GM12878 (cell line): Measurements from ENCODE around the gene GLRX2. TPM values are rescaled to one million over a fixed set of nuclear protein-coding genes. Genes with fewer than 3 reads are reported as not detected.

ENCODE experiments used
- ATAC-seq: fragments of 200-7000 bp; cut with Tn5 transposase; 3 replicates; pipeline ENCODE4 v1.9.1; 2020; ENCODE audit warnings: mild to moderate bottlenecking, moderate library complexity
- BruUV-seq: library from RNA; stranded (reverse); fragments of 400-500 nt; replicated peaks from 2 replicates; lab custom pipeline; 2021; lab: Mats Ljungman, UMichigan
- CTCF ChIA-PET: fragments of 300-600 bp; sonication (Branson Sonifier 250); formaldehyde crosslinking; extraction: SDS; loops from one replicate; lab custom pipeline; 2021; ENCODE audit warnings: inconsistent platforms; lab: Yijun Ruan, JAX
- POLR2A ChIA-PET: fragments of 350-600 bp; formaldehyde crosslinking; extraction: SDS; loops from one replicate; lab custom pipeline; 2021; ENCODE audit warnings: inconsistent platforms; lab: Charles Lee
- RAD21 ChIA-PET: fragments of 300-600 bp; sonication (Branson Sonifier 250); formaldehyde crosslinking; loops from one replicate; lab custom pipeline; 2023; ENCODE audit warnings: antibody characterized with exemption; ENCODE audit not compliant: unreplicated experiment; lab: Charles Lee
- SMC1A ChIA-PET: fragments of 300-600 bp; sonication (Branson Sonifier 250); formaldehyde crosslinking; loops from one replicate; lab custom pipeline; 2023; ENCODE audit not compliant: unreplicated experiment, uncharacterized antibody; lab: Charles Lee
- DNase-seq: peaks from one replicate; pipeline ENCODE4 v3.0.0-alpha.2; 2011; ENCODE audit warnings: low read depth, low spot score
- FAIRE-seq: peaks from 3 replicates; lab custom pipeline; 2011; peaks lifted over from hg19 to GRCh38; lab: Jason Lieb, UNC
- H2AFZ ChIP-seq: 2 replicates; pipeline ENCODE4 v1.6.0; 2011; ENCODE audit warnings: low read depth, low read length, control low read depth; ENCODE audit not compliant: control insufficient read depth
- H3K27ac ChIP-seq: 2 replicates; pipeline ENCODE4 v1.5.1; 2011; ENCODE audit warnings: control low read depth; ENCODE audit not compliant: control insufficient read depth, insufficient read depth
- H3K27me3 ChIP-seq, 2 experiments: replicated peaks in 1 of 2; 2 replicates each; pipeline versions ENCODE4 v1.6.0 to v1.6.1; 2011; ENCODE audit warnings: low read length in 1 of 2; ENCODE audit not compliant: control insufficient read depth in 2 of 2, insufficient read depth in 2 of 2
- H3K36me3 ChIP-seq, 2 experiments: 2 replicates each; pipeline ENCODE4 v1.5.1; 2011; ENCODE audit warnings: low read length in 1 of 2; ENCODE audit not compliant: control insufficient read depth in 2 of 2, insufficient read depth in 2 of 2
- H3K4me1 ChIP-seq: 2 replicates; pipeline ENCODE4 v1.6.1; 2011; ENCODE audit warnings: mild to moderate bottlenecking, low read length, moderate library complexity, mixed read lengths; ENCODE audit not compliant: control insufficient read depth, insufficient read depth
- H3K4me2 ChIP-seq: 2 replicates; pipeline ENCODE4 v1.6.0; 2011; ENCODE audit warnings: control low read depth; ENCODE audit not compliant: control insufficient read depth, insufficient read depth
- H3K4me3 ChIP-seq: fragments of 200-600 bp; sonication (generic); 2 replicates; pipeline ENCODE4 v1.5.1; 2016
- H3K79me2 ChIP-seq: 2 replicates; pipeline ENCODE4 v1.6.0; 2011; ENCODE audit warnings: low read length; ENCODE audit not compliant: control insufficient read depth, insufficient read depth
- H3K9ac ChIP-seq: 2 replicates; pipeline ENCODE4 v1.8.0; 2011; ENCODE audit warnings: low read length, control low read depth, mixed read lengths; ENCODE audit not compliant: control insufficient read depth, insufficient read depth
- H3K9me3 ChIP-seq: replicated peaks from 3 replicates; pipeline ENCODE4 v1.5.1; 2011; ENCODE audit warnings: mild to moderate bottlenecking, low read length; ENCODE audit not compliant: control insufficient read depth, insufficient read depth
- H4K20me1 ChIP-seq: 2 replicates; pipeline ENCODE4 v1.6.0; 2011; ENCODE audit not compliant: control insufficient read depth, insufficient read depth
- BRCA1 ChIP-seq: IDR thresholded peaks from 2 replicates; pipeline ENCODE4 v1.6.1; 2011; ENCODE audit warnings: low read depth, low read length, improper control_type of control experiment
- ESRRA ChIP-seq: IDR thresholded peaks from 2 replicates; pipeline ENCODE4 v1.6.1; 2012; ENCODE audit warnings: mild to moderate bottlenecking, low read length, improper control_type of control experiment
- RB1 ChIP-seq: fragments of 450-650 bp; formaldehyde crosslinking; IDR thresholded peaks from 2 replicates; pipeline ENCODE4 v1.6.1; 2017; ENCODE audit warnings: mild to moderate bottlenecking, borderline replicate concordance
- SUZ12 ChIP-seq: fragments of 200-600 bp; sonication (generic); IDR thresholded peaks from one replicate; pipeline ENCODE4 v1.6.1; 2018; ENCODE audit warnings: antibody characterized with exemption, mild to moderate bottlenecking; ENCODE audit not compliant: unreplicated experiment
- ZBTB4 ChIP-seq: fragments of 450-650 bp; formaldehyde crosslinking; IDR thresholded peaks from 2 replicates; pipeline ENCODE4 v1.4.0; 2022; ENCODE audit warnings: mild to moderate bottlenecking, moderate library complexity
- in situ Hi-C: fragments of 300-500 bp; cut with MboI; formaldehyde crosslinking; loops from 9 replicates; pipeline ENCODE4 v1.14.3; 2018; ENCODE audit warnings: mixed read lengths
- intact Hi-C: fragments of 100-400 bp; cut with micrococcal nuclease; formaldehyde crosslinking; loops from one replicate; pipeline ENCODE4 v1.14.2; 2022; ENCODE audit not compliant: unreplicated experiment
- polyA plus RNA-seq, 11 experiments: library from polyadenylated mRNA; depleted of rRNA in 4 of 11; unstranded in 6 of 11; stranded (reverse) in 5 of 11; fragments of >200 nt; fragmentation: Nextera tagmentation in 4 of 11; fragmentation: Illumina TruSeq in 1 of 11; extraction: Ambion mirVana in 4 of 11; extraction: Trizol in 1 of 11; gene quantifications; 1 replicate in 1 of 11; 2 replicates in 10 of 11; pipeline versions ENCODE4 v1.2.1 to v1.2.3, GENCODE V29; 2011 to 2016; ENCODE audit warnings: inconsistent platforms in 2 of 11, missing spikeins in 2 of 11, low read depth in 1 of 11
- total RNA-seq, 4 experiments: library from RNA; depleted of rRNA in 3 of 4; stranded (reverse); fragments of >200 nt in 3 of 4; fragmentation: Illumina TruSeq in 1 of 4; extraction: Trizol in 1 of 4; gene quantifications; 2 replicates each; pipeline versions ENCODE4 v1.2.1 to v1.2.3, GENCODE V29; 2013 to 2021

GLRX2 gene
- total and polyA plus RNA-seq, 10 of the 15 experiments (the other 5 are each of a cell fraction or from before 2014, with no cell fraction given) = 5.5 to 67.6 (median 16.6) TPM

GRCh38 chr1:193114485-193115095, 9.4 kb upstream of the GLRX2 start (continued):
- TF ChIP-seq ZBTB4 (CRISPR knock-in tag) (no peak), BRCA1 (no peak)

DNA sequence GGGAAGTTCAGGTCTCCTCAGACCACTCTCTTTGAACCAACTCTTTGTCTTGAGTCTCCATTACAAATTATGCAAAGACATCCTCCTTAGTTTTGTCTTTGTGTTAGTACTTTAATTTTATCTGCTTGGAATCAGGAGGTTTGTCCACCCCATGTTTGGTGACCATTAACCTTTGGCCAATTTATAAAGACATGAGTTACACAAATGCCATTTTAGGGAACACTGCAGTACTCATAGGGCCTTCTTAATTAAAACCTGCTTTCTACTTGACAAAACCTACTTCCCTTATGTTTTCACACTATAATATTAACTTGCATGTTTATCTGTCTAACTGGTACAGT, 8.7 kb upstream of the GLRX2 start:
- H3K4me3 ChIP-seq = no peak overlapping the region
- no peak overlapping the region for H3K4me2 ChIP-seq
- TF ChIP-seq SUZ12 (no peak), ESRRA (no peak), RB1 (no peak)
- SMC1A ChIA-PET = interaction anchor here (1.0 to 1.3 kb wide), 2 partner anchors 10 to 640 kb away, joined by 3 to 4 read pairs; no protein-coding TSS in a partner anchor
- no peaks in the 10 kb centered on the region for H3K79me2 ChIP-seq
- no peaks in the 10 kb centered on the region for H3K27me3 ChIP-seq
- H3K9me3 ChIP-seq = no peaks in the 10 kb centered on the region
- POLR2A ChIA-PET = no interaction called here
- 0 out of 2 replicates have a peak, but pooled peaks cover 3% of the 10 kb centered on the region for H3K4me1 ChIP-seq
- in situ Hi-C loops (no loop called here), intact Hi-C loops (no loop called here)
- CTCF ChIA-PET = no interaction called here
- no peak overlapping the region for H2AFZ ChIP-seq
- DNase-seq (no peak), ATAC-seq (no peak), FAIRE-seq (no peak)
- no peak overlapping the region for H3K27ac ChIP-seq
- RAD21 ChIA-PET = no interaction called here
- H3K9ac ChIP-seq = no peak overlapping the region
- H4K20me1 ChIP-seq = no peaks in the 10 kb centered on the region
- H3K36me3 ChIP-seq = no peaks in the 10 kb centered on the region
- BruUV-seq = no TSS peak
